GM12878 (cell line): ENCODE data around the gene PCDHGA6. TPM values are rescaled to one million over a fixed set of nuclear protein-coding genes. Genes with fewer than 3 reads are reported as not detected.

ENCODE experiments used
- ATAC-seq: fragments of 200-7000 bp; cut with Tn5 transposase; 3 replicates; pipeline ENCODE4 v1.9.1; 2020; ENCODE audit warnings: mild to moderate bottlenecking, moderate library complexity
- BruUV-seq: library from RNA; stranded (reverse); fragments of 400-500 nt; replicated peaks from 2 replicates; lab custom pipeline; 2021; lab: Mats Ljungman, UMichigan
- CTCF ChIA-PET: fragments of 300-600 bp; sonication (Branson Sonifier 250); formaldehyde crosslinking; extraction: SDS; loops from one replicate; lab custom pipeline; 2021; ENCODE audit warnings: inconsistent platforms; lab: Yijun Ruan, JAX
- POLR2A ChIA-PET: fragments of 350-600 bp; formaldehyde crosslinking; extraction: SDS; loops from one replicate; lab custom pipeline; 2021; ENCODE audit warnings: inconsistent platforms; lab: Charles Lee
- RAD21 ChIA-PET: fragments of 300-600 bp; sonication (Branson Sonifier 250); formaldehyde crosslinking; loops from one replicate; lab custom pipeline; 2023; ENCODE audit warnings: antibody characterized with exemption; ENCODE audit not compliant: unreplicated experiment; lab: Charles Lee
- SMC1A ChIA-PET: fragments of 300-600 bp; sonication (Branson Sonifier 250); formaldehyde crosslinking; loops from one replicate; lab custom pipeline; 2023; ENCODE audit not compliant: unreplicated experiment, uncharacterized antibody; lab: Charles Lee
- DNase-seq: peaks from one replicate; pipeline ENCODE4 v3.0.0-alpha.2; 2011; ENCODE audit warnings: low read depth, low spot score
- FAIRE-seq: peaks from 3 replicates; lab custom pipeline; 2011; peaks lifted over from hg19 to GRCh38; lab: Jason Lieb, UNC
- H2AFZ ChIP-seq: 2 replicates; pipeline ENCODE4 v1.6.0; 2011; ENCODE audit warnings: low read depth, low read length, control low read depth; ENCODE audit not compliant: control insufficient read depth
- H3K27ac ChIP-seq: 2 replicates; pipeline ENCODE4 v1.5.1; 2011; ENCODE audit warnings: control low read depth; ENCODE audit not compliant: control insufficient read depth, insufficient read depth
- H3K27me3 ChIP-seq, 2 experiments: replicated peaks in 1 of 2; 2 replicates each; pipeline versions ENCODE4 v1.6.0 to v1.6.1; 2011; ENCODE audit warnings: low read length in 1 of 2; ENCODE audit not compliant: control insufficient read depth in 2 of 2, insufficient read depth in 2 of 2
- H3K36me3 ChIP-seq, 2 experiments: 2 replicates each; pipeline ENCODE4 v1.5.1; 2011; ENCODE audit warnings: low read length in 1 of 2; ENCODE audit not compliant: control insufficient read depth in 2 of 2, insufficient read depth in 2 of 2
- H3K4me1 ChIP-seq: 2 replicates; pipeline ENCODE4 v1.6.1; 2011; ENCODE audit warnings: mild to moderate bottlenecking, low read length, moderate library complexity, mixed read lengths; ENCODE audit not compliant: control insufficient read depth, insufficient read depth
- H3K4me2 ChIP-seq: 2 replicates; pipeline ENCODE4 v1.6.0; 2011; ENCODE audit warnings: control low read depth; ENCODE audit not compliant: control insufficient read depth, insufficient read depth
- H3K4me3 ChIP-seq: fragments of 200-600 bp; sonication (generic); 2 replicates; pipeline ENCODE4 v1.5.1; 2016
- H3K79me2 ChIP-seq: 2 replicates; pipeline ENCODE4 v1.6.0; 2011; ENCODE audit warnings: low read length; ENCODE audit not compliant: control insufficient read depth, insufficient read depth
- H3K9ac ChIP-seq: 2 replicates; pipeline ENCODE4 v1.8.0; 2011; ENCODE audit warnings: low read length, control low read depth, mixed read lengths; ENCODE audit not compliant: control insufficient read depth, insufficient read depth
- H3K9me3 ChIP-seq: replicated peaks from 3 replicates; pipeline ENCODE4 v1.5.1; 2011; ENCODE audit warnings: mild to moderate bottlenecking, low read length; ENCODE audit not compliant: control insufficient read depth, insufficient read depth
- H4K20me1 ChIP-seq: 2 replicates; pipeline ENCODE4 v1.6.0; 2011; ENCODE audit not compliant: control insufficient read depth, insufficient read depth
- ATF3 ChIP-seq: IDR thresholded peaks from 2 replicates; pipeline ENCODE4 v1.6.1; 2011; ENCODE audit warnings: low read depth, mild to moderate bottlenecking, low read length, moderate library complexity, borderline replicate concordance; ENCODE audit errors: extremely low read depth
- CREB1 ChIP-seq: IDR thresholded peaks from 2 replicates; pipeline ENCODE4 v1.6.1; 2012; ENCODE audit warnings: low read depth, mild to moderate bottlenecking, inconsistent platforms
- GABPA ChIP-seq: IDR thresholded peaks from 2 replicates; pipeline ENCODE4 v1.6.1; 2014; ENCODE audit warnings: antibody characterized with exemption, low read depth, mild to moderate bottlenecking, inconsistent platforms
- HCFC1 ChIP-seq: fragments of 150-350 bp; IDR thresholded peaks from 2 replicates; pipeline ENCODE4 v1.6.1; 2014; ENCODE audit warnings: low read length
- IKZF1 ChIP-seq: fragments of 450-650 bp; conservative IDR thresholded peaks from 2 replicates; pipeline ENCODE4 v1.6.1; 2017; ENCODE audit warnings: antibody characterized with exemption, mild to moderate bottlenecking
- POLR2A ChIP-seq: IDR thresholded peaks from 2 replicates; pipeline ENCODE4 v1.6.1; 2011; ENCODE audit warnings: low read depth, mild to moderate bottlenecking, low read length
- SKIL ChIP-seq: fragments of 450-650 bp; IDR thresholded peaks from 2 replicates; pipeline ENCODE4 v1.6.1; 2017; ENCODE audit warnings: mild to moderate bottlenecking, low read depth, inconsistent platforms; ENCODE audit not compliant: poor library complexity, severe bottlenecking
- SREBF2 ChIP-seq: IDR thresholded peaks from 2 replicates; pipeline ENCODE4 v1.6.1; 2012; ENCODE audit warnings: mild to moderate bottlenecking, low read length
- ZBED1 ChIP-seq: IDR thresholded peaks from 2 replicates; pipeline ENCODE4 v1.6.1; 2016; ENCODE audit warnings: borderline replicate concordance
- ZBTB40 ChIP-seq: fragments of 450-650 bp; IDR thresholded peaks from 2 replicates; pipeline ENCODE4 v1.6.1; 2016; ENCODE audit warnings: mild to moderate bottlenecking, moderate library complexity, borderline replicate concordance
- WGBS: methylation state at CpG from one replicate; pipeline ENCODE4 v1.1.6; 2016; ENCODE audit warnings: low lambda C conversion rate; ENCODE audit not compliant: insufficient replicate concordance, insufficient coverage; ENCODE audit errors: missing lambda C conversion rate; 5-methylcytosine and 5-hydroxymethylcytosine counted together
- in situ Hi-C: fragments of 300-500 bp; cut with MboI; formaldehyde crosslinking; loops from 9 replicates; pipeline ENCODE4 v1.14.3; 2018; ENCODE audit warnings: mixed read lengths
- intact Hi-C: fragments of 100-400 bp; cut with micrococcal nuclease; formaldehyde crosslinking; loops from one replicate; pipeline ENCODE4 v1.14.2; 2022; ENCODE audit not compliant: unreplicated experiment
- polyA plus RNA-seq, 11 experiments: library from polyadenylated mRNA; depleted of rRNA in 4 of 11; unstranded in 6 of 11; stranded (reverse) in 5 of 11; fragments of >200 nt; fragmentation: Nextera tagmentation in 4 of 11; fragmentation: Illumina TruSeq in 1 of 11; extraction: Ambion mirVana in 4 of 11; extraction: Trizol in 1 of 11; gene quantifications; 1 replicate in 1 of 11; 2 replicates in 10 of 11; pipeline versions ENCODE4 v1.2.1 to v1.2.3, GENCODE V29; 2011 to 2016; ENCODE audit warnings: inconsistent platforms in 2 of 11, missing spikeins in 2 of 11, low read depth in 1 of 11
- total RNA-seq, 4 experiments: library from RNA; depleted of rRNA in 3 of 4; stranded (reverse); fragments of >200 nt in 3 of 4; fragmentation: Illumina TruSeq in 1 of 4; extraction: Trizol in 1 of 4; gene quantifications; 2 replicates each; pipeline versions ENCODE4 v1.2.1 to v1.2.3, GENCODE V29; 2013 to 2021
- TF ChIP-seq, protein P1 (sequence below): IDR thresholded peaks from 2 replicates; pipeline ENCODE4 v1.6.1; 2012; ENCODE audit warnings: low read depth, low read length, improper control_type of control experiment

The PCDHGA6 gene
- total and polyA plus RNA-seq, 10 of the 15 experiments (the other 5 are each of a cell fraction or from before 2014, with no cell fraction given) = 0.04 to 0.60 (median 0.15) TPM; not detected in 3

DNA sequence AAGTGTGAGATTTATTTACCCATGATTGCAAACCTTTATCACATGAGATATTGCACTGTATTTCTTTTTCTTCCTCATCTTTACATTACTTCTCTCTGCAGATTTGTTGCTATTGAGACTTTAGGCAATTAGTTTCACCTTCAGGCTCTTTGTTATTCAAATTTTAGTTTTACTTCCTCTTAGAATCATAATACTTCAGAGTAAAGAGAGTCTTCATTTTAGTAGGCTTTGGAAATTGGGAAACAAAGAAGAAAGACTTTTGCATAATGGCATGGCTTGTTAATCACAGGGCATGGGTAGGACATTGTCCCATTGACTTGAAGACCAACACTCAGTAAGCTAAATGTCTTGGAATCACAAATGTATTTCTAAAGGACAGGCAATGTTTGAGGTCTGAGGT is 11.0 kb upstream of the PCDHGA6 start (continued):
- TF ChIP-seq SKIL (no peak), POLR2A (no peak), ZBED1 (no peak)
- TF ChIP-seq, all 136 proteins: peak for 0

DNA sequence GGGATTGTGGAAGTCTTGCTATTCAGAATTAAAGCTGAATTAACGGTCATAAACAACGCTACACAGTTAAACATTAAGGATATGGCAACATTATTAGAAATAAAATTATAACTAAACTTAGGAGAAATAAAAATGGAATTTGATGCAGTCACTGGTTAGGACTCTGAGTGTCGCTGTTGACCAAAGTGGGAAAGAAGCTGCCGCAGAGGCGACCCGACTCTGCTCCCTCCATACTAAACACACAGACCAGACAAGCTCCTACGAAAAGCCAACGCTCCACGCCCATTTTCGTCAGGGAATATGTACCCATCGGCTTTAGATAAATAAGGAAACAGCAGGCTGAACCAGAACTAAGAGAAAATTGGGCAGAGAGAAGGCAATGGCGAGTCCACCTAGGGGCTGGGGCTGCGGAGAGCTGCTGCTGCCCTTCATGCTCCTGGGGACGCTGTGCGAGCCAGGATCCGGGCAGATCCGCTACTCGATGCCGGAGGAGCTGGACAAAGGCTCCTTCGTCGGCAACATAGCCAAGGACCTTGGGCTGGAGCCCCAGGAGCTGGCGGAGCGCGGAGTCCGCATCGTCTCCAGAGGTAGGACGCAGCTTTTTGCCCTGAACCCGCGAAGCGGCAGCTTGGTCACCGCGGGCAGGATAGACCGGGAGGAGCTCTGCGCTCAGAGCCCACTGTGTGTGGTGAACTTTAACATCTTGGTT is 9.6 kb upstream of the PCDHGA6 start, which contains the start of gene PCDHGA5:
TSS of gene PCDHGA5 (plus strand) at position 211 of the 709 bp plus-strand sequence. CDS start at position 380, 169 bp downstream.
- ATAC-seq (no peak), DNase-seq (no peak), FAIRE-seq (no peak)
- no TSS peak for BruUV-seq
- no peak within 1 kb of the TSS for H3K4me3 ChIP-seq
- H3K4me2 ChIP-seq = no peak within 1 kb of the TSS
- H3K79me2 ChIP-seq = no peaks in the 10 kb centered on the region
- CTCF ChIA-PET = interaction anchor here (1.1 kb wide), 1 partner anchor 146 kb away, joined by 3 read pairs; no protein-coding TSS in a partner anchor
- SMC1A ChIA-PET = no interaction called here
- no peaks in the 10 kb centered on the region; a peak in 1 of 4 replicates for H3K27me3 ChIP-seq
- RAD21 ChIA-PET = no interaction called here
- intact Hi-C loops = no loop called here
- no peak within 1 kb of the TSS for H3K9ac ChIP-seq
- WGBS = 79% methylated on average over 34 of the region's 34 CpGs
- H4K20me1 ChIP-seq = no peaks in the 10 kb centered on the region
- peaks cover 15% of the 10 kb centered on the region; the same call in 2 of the 3 replicates for H3K9me3 ChIP-seq
- no peaks in the 10 kb centered on the region for H3K36me3 ChIP-seq
- POLR2A ChIA-PET = no interaction called here
- H2AFZ ChIP-seq = no peak within 1 kb of the TSS
- in situ Hi-C loops = no loop called here
- H3K27ac ChIP-seq = no peak within 1 kb of the TSS
- no peaks in the 10 kb centered on the region for H3K4me1 ChIP-seq
- TF ChIP-seq, protein P1, sequence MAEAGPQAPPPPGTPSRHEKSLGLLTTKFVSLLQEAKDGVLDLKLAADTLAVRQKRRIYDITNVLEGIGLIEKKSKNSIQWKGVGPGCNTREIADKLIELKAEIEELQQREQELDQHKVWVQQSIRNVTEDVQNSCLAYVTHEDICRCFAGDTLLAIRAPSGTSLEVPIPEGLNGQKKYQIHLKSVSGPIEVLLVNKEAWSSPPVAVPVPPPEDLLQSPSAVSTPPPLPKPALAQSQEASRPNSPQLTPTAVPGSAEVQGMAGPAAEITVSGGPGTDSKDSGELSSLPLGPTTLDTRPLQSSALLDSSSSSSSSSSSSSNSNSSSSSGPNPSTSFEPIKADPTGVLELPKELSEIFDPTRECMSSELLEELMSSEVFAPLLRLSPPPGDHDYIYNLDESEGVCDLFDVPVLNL = no peak
- no peak for TF ChIP-seq GABPA
- TF ChIP-seq HCFC1 = no peak
- no peak for TF ChIP-seq CREB1
- no peak for TF ChIP-seq SREBF2
- TF ChIP-seq IKZF1 = no peak
- TF ChIP-seq POLR2A = no peak
- TF ChIP-seq ATF3 = no peak
- no peak for TF ChIP-seq ZBTB40
